GM12878 (cell line): Measurements from ENCODE around the gene PSMB1. TPM values are rescaled to one million over a fixed set of nuclear protein-coding genes. Genes with fewer than 3 reads are reported as not detected.
A peak's percentile ranks its signal among the peaks of the same experiment; 100 is the strongest.

ENCODE experiments used
- ASH2L ChIP-seq: fragments of 300-600, 200-600 bp; sonication (generic); IDR thresholded peaks from 2 replicates; pipeline ENCODE4 v1.6.1; 2017; ENCODE audit warnings: low read depth, mild to moderate bottlenecking, borderline replicate concordance
- ATF7 ChIP-seq: fragments of 450-650 bp; IDR thresholded peaks from 2 replicates; pipeline ENCODE4 v1.6.1; 2016; ENCODE audit warnings: low read depth, mild to moderate bottlenecking
- CEBPB ChIP-seq, 2 experiments: fragments of 150-350 bp in 1 of 2; IDR thresholded peaks; 2 replicates each; pipeline ENCODE4 v1.6.1; 2012 to 2014; ENCODE audit warnings: low read depth in 2 of 2, low read length in 2 of 2, borderline replicate concordance in 1 of 2, inconsistent platforms in 1 of 2
- E4F1 ChIP-seq: fragments of 450-650 bp; IDR thresholded peaks from 2 replicates; pipeline ENCODE4 v1.6.1; 2018; ENCODE audit warnings: borderline replicate concordance, mild to moderate bottlenecking; ENCODE audit not compliant: partially characterized antibody
- HDAC2 ChIP-seq: fragments of 200-600 bp; sonication (generic); IDR thresholded peaks from 2 replicates; pipeline ENCODE4 v1.6.1; 2017
- IRF4 ChIP-seq: IDR thresholded peaks from 2 replicates; pipeline ENCODE4 v1.6.1; 2011; ENCODE audit warnings: low read depth, low read length
- MYB ChIP-seq: fragments of 150-350 bp; IDR thresholded peaks from 2 replicates; pipeline ENCODE4 v1.6.1; 2014; ENCODE audit warnings: mild to moderate bottlenecking, low read depth, low read length, borderline replicate concordance
- PAX5 ChIP-seq: IDR thresholded peaks from 2 replicates; pipeline ENCODE4 v1.6.1; 2011; ENCODE audit warnings: low read depth, low read length, borderline replicate concordance
- PAX8 ChIP-seq: fragments of 450-650 bp; IDR thresholded peaks from 2 replicates; pipeline ENCODE4 v1.6.1; 2017; ENCODE audit warnings: mild to moderate bottlenecking, moderate library complexity
- PML ChIP-seq: IDR thresholded peaks from 2 replicates; pipeline ENCODE4 v1.6.1; 2012; ENCODE audit warnings: low read length, inconsistent platforms
- POLR2AphosphoS5 ChIP-seq: IDR thresholded peaks from 2 replicates; pipeline ENCODE4 v1.6.1; 2011; ENCODE audit warnings: mild to moderate bottlenecking, low read length, inconsistent platforms
- RB1 ChIP-seq: fragments of 450-650 bp; formaldehyde crosslinking; IDR thresholded peaks from 2 replicates; pipeline ENCODE4 v1.6.1; 2017; ENCODE audit warnings: mild to moderate bottlenecking, borderline replicate concordance
- SIX5 ChIP-seq: IDR thresholded peaks from 2 replicates; pipeline ENCODE4 v1.6.1; 2011; ENCODE audit warnings: mild to moderate bottlenecking, low read depth, low read length, moderate library complexity; ENCODE audit not compliant: severe bottlenecking
- SMAD1 ChIP-seq: fragments of 450-650 bp; IDR thresholded peaks from 2 replicates; pipeline ENCODE4 v1.6.1; 2018; ENCODE audit warnings: mild to moderate bottlenecking, low read depth; ENCODE audit not compliant: partially characterized antibody
- STAT3 ChIP-seq: IDR thresholded peaks from 2 replicates; pipeline ENCODE4 v1.6.1; 2011; ENCODE audit warnings: low read depth, low read length, improper control_type of control experiment
- TAF1 ChIP-seq: IDR thresholded peaks from 2 replicates; pipeline ENCODE4 v1.6.1; 2011; ENCODE audit warnings: mild to moderate bottlenecking, low read depth, low read length, borderline replicate concordance
- TCF7 ChIP-seq: IDR thresholded peaks from 2 replicates; pipeline ENCODE4 v1.6.1; 2014; ENCODE audit warnings: antibody characterized with exemption, borderline replicate concordance
- YBX1 ChIP-seq: fragments of 450-650 bp; IDR thresholded peaks from 2 replicates; pipeline ENCODE4 v1.6.1; 2016; ENCODE audit warnings: antibody characterized with exemption
- ZBED1 ChIP-seq: IDR thresholded peaks from 2 replicates; pipeline ENCODE4 v1.6.1; 2016; ENCODE audit warnings: borderline replicate concordance
- ZNF687 ChIP-seq: fragments of 450-650 bp; IDR thresholded peaks from 2 replicates; pipeline ENCODE4 v1.6.1; 2017; ENCODE audit warnings: mild to moderate bottlenecking, moderate library complexity
- polyA plus RNA-seq, 11 experiments: library from polyadenylated mRNA; depleted of rRNA in 4 of 11; unstranded in 6 of 11; stranded (reverse) in 5 of 11; fragments of >200 nt; fragmentation: Nextera tagmentation in 4 of 11; fragmentation: Illumina TruSeq in 1 of 11; extraction: Ambion mirVana in 4 of 11; extraction: Trizol in 1 of 11; gene quantifications; 1 replicate in 1 of 11; 2 replicates in 10 of 11; pipeline versions ENCODE4 v1.2.1 to v1.2.3, GENCODE V29; 2011 to 2016; ENCODE audit warnings: inconsistent platforms in 2 of 11, missing spikeins in 2 of 11, low read depth in 1 of 11
- total RNA-seq, 4 experiments: library from RNA; depleted of rRNA in 3 of 4; stranded (reverse); fragments of >200 nt in 3 of 4; fragmentation: Illumina TruSeq in 1 of 4; extraction: Trizol in 1 of 4; gene quantifications; 2 replicates each; pipeline versions ENCODE4 v1.2.1 to v1.2.3, GENCODE V29; 2013 to 2021
- TF ChIP-seq, protein P1 (sequence below): IDR thresholded peaks from 2 replicates; pipeline ENCODE4 v1.6.1; 2012; ENCODE audit warnings: low read depth, low read length, improper control_type of control experiment
- TF ChIP-seq, protein P2 (sequence below): fragments of 450-650 bp; IDR thresholded peaks from 2 replicates; pipeline ENCODE4 v1.6.1; 2014; ENCODE audit warnings: mild to moderate bottlenecking

The PSMB1 gene
- total and polyA plus RNA-seq, 10 of the 15 experiments (the other 5 are each of a cell fraction or from before 2014, with no cell fraction given), result 208 to 1,317 (median 508) TPM

GRCh38 chr6:170552765-170553533, at the start of gene PSMB1 (continued):
- no peak for TF ChIP-seq ZNF687
- TF ChIP-seq, protein P1, sequence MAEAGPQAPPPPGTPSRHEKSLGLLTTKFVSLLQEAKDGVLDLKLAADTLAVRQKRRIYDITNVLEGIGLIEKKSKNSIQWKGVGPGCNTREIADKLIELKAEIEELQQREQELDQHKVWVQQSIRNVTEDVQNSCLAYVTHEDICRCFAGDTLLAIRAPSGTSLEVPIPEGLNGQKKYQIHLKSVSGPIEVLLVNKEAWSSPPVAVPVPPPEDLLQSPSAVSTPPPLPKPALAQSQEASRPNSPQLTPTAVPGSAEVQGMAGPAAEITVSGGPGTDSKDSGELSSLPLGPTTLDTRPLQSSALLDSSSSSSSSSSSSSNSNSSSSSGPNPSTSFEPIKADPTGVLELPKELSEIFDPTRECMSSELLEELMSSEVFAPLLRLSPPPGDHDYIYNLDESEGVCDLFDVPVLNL, result no peak
- TF ChIP-seq RB1, result peak; percentile 27; the same call in 1 of the 2 replicates
- TF ChIP-seq TAF1, result peak; percentile 84
- no peak for TF ChIP-seq MYB
- TF ChIP-seq IRF4, result 0 out of 2 replicates have a peak, but pooled peaks have one; percentile 55
- no peak for TF ChIP-seq CEBPB (IDR thresholded peaks at IDR 0.05; ENCODE audit: borderline replicate concordance in 1 of 2, low read depth in 2 of 2, low read length in 2 of 2)
- TF ChIP-seq ZBED1, result 0 out of 2 replicates have a peak, but pooled peaks have one; percentile 22
- TF ChIP-seq ATF7, result peak; percentile 48
- TF ChIP-seq E4F1, result peak; percentile 47
- TF ChIP-seq TCF7, result no peak
- peak; percentile 15; the same call in 1 of the 2 replicates for TF ChIP-seq PAX5
- TF ChIP-seq SMAD1, result peak; percentile 12
- TF ChIP-seq PML, result peak; percentile 93
- TF ChIP-seq SIX5, result peak; percentile 40
- TF ChIP-seq POLR2AphosphoS5, result peak; percentile 98
- TF ChIP-seq, protein P2, sequence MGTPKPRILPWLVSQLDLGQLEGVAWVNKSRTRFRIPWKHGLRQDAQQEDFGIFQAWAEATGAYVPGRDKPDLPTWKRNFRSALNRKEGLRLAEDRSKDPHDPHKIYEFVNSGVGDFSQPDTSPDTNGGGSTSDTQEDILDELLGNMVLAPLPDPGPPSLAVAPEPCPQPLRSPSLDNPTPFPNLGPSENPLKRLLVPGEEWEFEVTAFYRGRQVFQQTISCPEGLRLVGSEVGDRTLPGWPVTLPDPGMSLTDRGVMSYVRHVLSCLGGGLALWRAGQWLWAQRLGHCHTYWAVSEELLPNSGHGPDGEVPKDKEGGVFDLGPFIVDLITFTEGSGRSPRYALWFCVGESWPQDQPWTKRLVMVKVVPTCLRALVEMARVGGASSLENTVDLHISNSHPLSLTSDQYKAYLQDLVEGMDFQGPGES, result no peak
- TF ChIP-seq HDAC2, result no peak
- no peak for TF ChIP-seq YBX1
- 0 out of 2 replicates have a peak, but pooled peaks have one; percentile 20 for TF ChIP-seq STAT3
- peak; percentile 85; the same call in 1 of the 2 replicates for TF ChIP-seq ASH2L
- no peak for TF ChIP-seq PAX8
